ENCODE results near the gene MNT.

Gene MNT

DNA sequence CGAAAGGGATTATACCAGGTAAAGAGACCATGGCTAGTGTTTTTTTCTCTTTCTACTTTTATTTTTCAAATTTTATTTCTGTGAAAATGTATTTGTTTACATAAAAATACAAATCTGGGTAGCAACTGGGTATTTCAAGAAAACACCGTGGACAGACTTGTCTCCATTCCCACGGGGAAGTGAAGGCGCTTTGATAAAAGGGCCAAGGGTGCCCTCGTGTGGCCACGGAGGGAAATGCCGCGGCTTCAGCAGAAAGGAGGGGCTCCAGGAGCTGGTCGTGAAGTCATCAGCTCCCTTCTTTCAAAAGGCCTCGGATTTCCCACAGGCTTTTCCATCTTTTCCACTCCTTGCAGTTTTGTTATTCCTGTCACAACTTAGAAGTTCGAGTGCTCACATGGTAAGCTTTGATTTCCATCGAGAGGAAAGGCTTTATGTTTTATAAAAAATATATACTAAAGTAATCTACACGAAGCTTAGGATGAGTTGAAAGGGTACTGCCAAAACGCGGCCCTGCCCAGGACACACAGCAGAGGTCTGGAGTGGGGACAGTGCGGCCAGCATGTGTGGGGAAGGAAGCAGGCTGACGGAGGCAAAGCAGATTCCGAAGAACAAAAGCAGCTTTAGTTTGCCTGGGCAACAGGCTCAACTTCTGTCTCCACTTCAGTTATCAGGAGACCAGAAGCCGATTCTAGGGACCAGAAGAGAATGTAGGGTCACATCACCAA, 15.3 kb upstream of the MNT start:
- peak; percentile 94 for DNase-seq (ENCODE audit: low spot score)

- no peak for DNase-seq (ENCODE audit: low spot score)
Measured at GRCh38 chr17:2415081-2415480, 14.2 kb upstream of the MNT start.

- no peak for DNase-seq (ENCODE audit: low spot score)
Measured at GRCh38 chr17:2414446-2415064, 13.7 kb upstream of the MNT start.

DNA sequence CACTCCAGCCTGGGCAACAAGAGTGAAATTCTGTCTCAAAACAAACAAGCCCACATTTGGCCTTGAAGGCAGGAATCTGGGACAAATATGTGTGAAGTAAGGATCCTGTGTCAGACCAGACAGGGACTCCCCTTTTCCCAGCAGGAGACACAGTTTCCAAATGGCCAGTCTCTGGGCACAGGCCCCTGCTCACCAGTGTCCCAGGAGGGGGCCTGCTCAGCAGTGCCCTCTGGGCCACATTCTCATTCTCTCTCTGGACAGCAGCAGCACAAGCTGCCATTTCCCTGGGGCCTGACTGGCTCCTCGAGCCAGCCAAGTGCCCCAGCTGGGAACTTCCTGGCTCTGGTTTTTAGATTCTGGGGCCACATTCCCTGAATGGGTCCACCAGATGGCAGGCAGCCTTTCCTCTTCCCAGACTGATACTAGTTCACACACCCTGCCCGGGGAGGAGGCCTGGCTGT, 11.7 kb upstream of the MNT start:
- DNase-seq (ENCODE audit: low spot score) = peak; percentile 89

DNA sequence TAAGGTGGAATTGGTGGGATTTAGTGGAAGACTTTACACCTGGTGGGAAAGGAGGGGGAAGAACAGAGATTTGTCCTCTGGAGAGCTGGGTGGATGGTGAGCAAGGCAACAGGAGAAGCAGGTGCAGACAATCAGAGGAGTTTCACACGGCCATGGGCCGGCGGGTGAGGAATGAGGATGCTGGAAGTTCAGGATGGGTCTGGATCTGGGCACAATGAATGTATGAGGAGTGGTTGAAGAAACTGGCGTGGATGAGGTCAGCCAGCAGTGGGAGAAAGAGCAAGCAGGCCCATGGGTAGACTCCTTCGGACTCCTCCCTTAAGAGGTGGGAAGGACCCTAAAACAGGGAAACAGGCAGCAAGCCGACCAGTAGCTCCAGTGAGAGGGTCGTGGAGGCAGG, 10.1 kb upstream of the MNT start:
- DNase-seq (ENCODE audit: low spot score) = no peak

DNA sequence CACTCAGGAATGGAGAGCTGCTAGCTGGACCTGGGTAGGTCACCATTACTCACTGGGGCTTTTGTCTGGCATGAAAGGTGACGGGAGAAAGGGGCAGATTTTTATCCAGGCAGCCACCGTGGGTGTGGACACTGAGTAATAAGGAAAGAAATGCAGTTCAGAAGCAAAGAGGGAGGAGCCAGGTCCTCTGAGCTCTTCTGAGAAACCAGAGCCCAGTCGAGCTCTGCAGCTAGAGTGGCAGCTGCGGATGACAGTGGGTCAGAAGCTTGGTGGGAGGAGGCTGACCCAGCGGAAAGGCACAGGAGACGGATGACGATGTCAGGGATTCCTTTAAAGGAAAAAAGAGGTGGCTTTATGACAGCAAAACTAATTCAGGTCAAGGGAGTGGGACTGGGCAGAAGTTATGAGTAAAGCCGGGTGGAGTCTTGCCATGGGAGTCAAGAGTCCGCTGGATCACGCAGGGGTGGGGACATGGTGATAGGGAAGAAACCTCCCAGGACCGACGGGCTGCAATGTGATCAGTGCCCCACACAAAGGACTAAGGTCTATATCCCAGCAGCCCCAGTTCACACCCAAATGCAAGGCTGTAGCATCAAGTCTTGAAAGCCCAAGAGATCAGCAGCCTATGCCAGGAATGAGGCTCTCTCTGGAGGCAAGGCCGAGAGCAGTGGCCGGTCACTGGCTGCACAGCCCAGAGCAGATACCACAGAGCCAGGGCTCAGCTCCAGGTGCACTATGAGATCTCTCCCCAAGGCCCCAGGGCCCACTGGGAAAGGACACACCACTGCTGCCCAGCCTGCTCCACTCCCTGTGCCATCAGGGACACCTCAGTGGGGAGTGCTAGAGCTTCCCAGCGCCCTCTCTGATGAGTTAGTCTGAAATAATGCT, 6.3 kb upstream of the MNT start:
- DNase-seq (ENCODE audit: low spot score) = no peak

GRCh38 chr17:2406271-2406902, 5.5 kb upstream of the MNT start:
- no peak for DNase-seq (ENCODE audit: low spot score)

DNA sequence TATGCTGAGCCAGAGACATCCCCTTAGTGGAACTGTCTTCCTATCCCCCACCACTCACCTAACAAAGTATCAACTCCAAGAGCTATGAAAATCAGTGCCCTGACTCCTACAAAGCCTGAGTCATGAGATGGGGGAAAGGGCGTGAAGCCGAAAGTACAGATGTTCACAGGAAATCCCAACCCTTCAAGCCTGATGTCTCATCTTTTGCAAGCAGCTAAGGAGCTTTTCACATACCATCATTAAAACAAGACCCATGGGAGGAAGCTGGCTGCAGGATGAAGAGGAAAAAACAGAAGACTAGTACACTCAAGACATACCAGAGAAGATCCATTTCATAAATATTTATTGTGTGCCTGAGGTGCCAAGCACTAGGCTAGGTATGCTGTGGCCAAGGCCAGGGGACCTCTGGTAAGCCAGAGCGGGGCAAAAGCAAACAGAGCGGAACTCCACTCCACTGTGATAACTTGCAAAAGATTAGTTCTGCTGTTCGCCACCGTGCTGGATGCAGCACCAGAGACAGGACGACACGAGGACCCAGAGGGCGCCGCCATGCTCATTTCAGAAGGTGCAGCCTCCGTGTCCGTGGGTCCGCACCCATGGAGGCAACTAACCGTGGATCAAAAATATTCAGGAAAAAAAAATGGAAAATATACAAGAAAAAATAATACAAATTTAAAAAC, 4.5 kb upstream of the MNT start:
- no peak for DNase-seq (ENCODE audit: low spot score)

GRCh38 chr17:2403044-2403443, 2.2 kb upstream of the MNT start:
- DNase-seq (ENCODE audit: low spot score) = no peak

- no peak for DNase-seq (ENCODE audit: low spot score)
Measured at GRCh38 chr17:2402544-2402943, 1.7 kb upstream of the MNT start.

- DNase-seq (ENCODE audit: low spot score) = peak; percentile 99
Measured at GRCh38 chr17:2401426-2402221, 764 bp upstream of the MNT start.

GRCh38 chr17:2400474-2400866, 390 bp downstream of the MNT start:
- no peak for DNase-seq (ENCODE audit: low spot score)

DNA sequence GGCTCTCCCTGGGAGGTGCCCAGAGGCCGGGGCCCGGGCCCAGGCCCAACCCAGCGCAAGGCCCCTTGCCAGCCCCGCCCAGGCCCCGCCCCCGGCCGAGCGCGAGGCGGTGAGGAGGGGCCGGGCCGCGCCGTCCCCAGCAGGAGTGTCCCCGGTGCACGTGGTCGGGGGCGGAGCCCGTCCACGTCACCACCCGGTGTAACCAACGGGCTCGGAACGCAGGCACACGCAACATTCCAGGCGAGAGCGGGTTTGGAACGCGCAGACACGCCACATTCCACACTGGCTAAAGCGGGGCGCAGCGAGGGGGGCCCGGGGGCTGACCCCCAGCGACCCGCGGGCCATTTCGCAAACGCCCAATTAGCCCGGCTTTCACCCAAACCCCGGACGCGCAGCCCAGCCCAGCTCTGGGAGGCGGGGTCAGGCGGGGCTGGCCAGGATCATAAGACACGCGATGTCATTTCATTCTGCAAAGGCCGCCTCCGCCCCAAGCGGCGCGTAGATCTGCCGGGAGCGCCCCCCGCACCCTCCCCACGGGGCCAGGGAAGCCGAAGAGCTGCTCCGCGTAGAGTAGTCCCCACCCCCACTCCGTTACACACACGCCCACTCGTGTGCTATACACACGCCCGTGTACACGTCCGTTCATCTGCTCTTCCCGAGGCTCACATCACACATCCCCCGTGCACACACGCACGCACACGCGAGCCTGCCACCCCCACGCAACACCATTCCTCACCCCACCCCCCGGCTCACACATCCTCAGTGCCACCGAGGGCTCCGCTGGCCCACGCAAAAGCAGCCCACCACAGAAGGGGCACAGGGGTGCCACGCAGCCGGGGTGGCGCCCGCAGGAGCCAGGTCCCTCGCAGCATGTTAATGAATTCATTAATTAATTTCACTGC, 1.0 kb downstream of the MNT start:
- peak; percentile 92 for DNase-seq (ENCODE audit: low spot score)

GRCh38 chr17:2398655-2399571, 1.9 kb downstream of the MNT start:
- peak; percentile 59 for DNase-seq (ENCODE audit: low spot score)

DNA sequence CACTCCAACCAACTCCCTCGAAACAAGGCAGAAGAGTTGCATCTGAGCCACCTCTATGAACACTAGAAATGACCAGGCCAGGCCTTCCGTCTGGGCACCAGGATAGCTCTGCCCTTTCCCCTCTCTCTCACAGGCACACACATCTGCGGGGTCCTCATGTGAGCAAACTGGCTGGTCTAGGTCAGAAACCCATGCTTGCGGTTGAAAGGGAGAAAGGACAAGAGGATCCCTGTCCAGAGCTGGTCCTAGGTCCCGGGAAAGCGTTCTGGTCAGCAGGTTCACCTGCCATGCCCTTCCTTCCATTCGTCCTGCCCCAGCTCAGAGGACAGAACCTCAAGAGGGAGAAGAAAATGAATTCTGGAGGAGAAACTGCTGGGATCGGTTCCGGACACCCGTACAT, 2.7 kb downstream of the MNT start:
- DNase-seq (ENCODE audit: low spot score) = no peak

- no peak for DNase-seq (ENCODE audit: low spot score)
Measured at GRCh38 chr17:2397247-2398171, 3.4 kb downstream of the MNT start.

DNA sequence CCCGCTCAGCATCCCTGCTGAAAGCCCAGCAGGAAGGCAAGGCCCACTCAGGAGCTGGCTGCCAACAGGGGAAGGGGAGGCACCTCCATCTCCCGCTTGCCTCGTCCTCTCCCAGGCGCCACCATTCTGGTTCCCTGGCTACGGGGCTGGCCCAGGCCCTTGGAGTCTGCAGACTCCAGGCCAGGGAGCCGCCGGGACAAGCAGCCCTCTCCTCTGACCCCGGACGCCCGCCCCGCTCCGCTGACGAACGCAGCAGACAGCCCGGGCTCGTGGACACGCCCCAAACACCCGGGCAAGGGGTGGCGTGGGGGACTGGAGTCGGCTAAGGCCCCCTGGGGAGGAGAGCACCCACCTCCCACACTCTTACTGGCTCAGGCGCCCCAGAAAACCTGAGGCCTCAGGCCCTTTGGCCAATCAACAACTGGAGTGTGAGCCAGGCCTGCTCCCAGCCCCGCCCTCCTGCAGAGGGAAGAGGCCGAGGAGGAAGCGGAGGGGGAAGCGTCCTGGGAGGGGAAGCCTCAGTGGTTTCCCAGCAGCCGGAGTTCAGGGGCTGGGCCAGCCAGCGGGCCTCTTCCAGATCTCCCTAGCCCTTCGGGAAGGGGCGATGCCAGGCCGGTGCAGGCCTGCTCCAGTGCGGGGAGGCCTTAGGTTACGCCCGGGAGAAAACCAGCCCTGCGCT, 4.2 kb downstream of the MNT start:
- DNase-seq (ENCODE audit: low spot score) = peak; percentile 92
